ENCODE results near the gene PROZ.
A peak's percentile ranks its signal among the peaks of the same experiment; 100 is the strongest.

DNA sequence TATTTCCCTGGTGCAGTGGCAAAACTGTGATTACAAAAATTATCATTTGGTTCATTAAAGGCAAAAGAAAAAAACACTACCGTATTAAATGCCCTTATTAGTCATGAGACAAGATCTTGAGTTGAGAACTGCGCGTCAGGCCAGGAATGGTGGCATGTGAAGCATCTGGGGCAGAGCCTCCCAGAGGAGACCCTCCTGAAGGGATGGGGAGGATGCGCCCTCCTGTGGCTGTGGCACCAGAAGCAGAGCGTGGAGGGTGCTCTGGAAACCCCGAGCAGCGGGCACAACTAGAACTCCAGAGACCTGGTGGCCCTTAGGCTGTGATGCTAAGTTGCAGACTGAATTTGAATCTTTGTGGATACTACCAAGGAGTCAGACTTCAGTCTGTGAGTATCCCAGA is 62.4 kb downstream of the PROZ start:
- TF ChIP-seq, protein P1, sequence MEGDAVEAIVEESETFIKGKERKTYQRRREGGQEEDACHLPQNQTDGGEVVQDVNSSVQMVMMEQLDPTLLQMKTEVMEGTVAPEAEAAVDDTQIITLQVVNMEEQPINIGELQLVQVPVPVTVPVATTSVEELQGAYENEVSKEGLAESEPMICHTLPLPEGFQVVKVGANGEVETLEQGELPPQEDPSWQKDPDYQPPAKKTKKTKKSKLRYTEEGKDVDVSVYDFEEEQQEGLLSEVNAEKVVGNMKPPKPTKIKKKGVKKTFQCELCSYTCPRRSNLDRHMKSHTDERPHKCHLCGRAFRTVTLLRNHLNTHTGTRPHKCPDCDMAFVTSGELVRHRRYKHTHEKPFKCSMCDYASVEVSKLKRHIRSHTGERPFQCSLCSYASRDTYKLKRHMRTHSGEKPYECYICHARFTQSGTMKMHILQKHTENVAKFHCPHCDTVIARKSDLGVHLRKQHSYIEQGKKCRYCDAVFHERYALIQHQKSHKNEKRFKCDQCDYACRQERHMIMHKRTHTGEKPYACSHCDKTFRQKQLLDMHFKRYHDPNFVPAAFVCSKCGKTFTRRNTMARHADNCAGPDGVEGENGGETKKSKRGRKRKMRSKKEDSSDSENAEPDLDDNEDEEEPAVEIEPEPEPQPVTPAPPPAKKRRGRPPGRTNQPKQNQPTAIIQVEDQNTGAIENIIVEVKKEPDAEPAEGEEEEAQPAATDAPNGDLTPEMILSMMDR (conservative IDR thresholded peaks at IDR 0.05 in 1 of 2, IDR thresholded peaks at IDR 0.05 in 1 of 2; ENCODE audit: extremely low read depth in 1 of 2, insufficient read depth in 1 of 2, low read depth in 1 of 2, low read length in 2 of 2) = peak in 1 of 2 donors; percentile 10
- TF ChIP-seq EZH2 (IDR thresholded peaks at IDR 0.05; ENCODE audit: borderline replicate concordance, low read length) = no peak

Data from mammary epithelial cell (primary cell).